Measurements from ENCODE around the gene ZBTB3. TPM values are rescaled to one million over a fixed set of nuclear protein-coding genes. Genes with fewer than 3 reads are reported as not detected.
A peak's percentile ranks its signal among the peaks of the same experiment; 100 is the strongest.
"Not testable (repeated sequence)": the region's sequence is repeated elsewhere in the genome, so short reads cannot be mapped to it uniquely, and the experiment has no call there.

Gene ZBTB3
- total RNA-seq, 1 experiment from 2014 or later, result 43.4 TPM

- Histone ChIP-seq H3K23me2 (ENCODE audit: insufficient read length, low read depth, low read length, poor library complexity, severe bottlenecking) (peaks cover 28% of the 10 kb centered on the region), H4K20me1 (ENCODE audit: control insufficient read depth, insufficient read depth, insufficient read length) (no peaks in the 10 kb centered on the region), H4K8ac (replicated peaks; ENCODE audit: insufficient read length, low read depth, low read length) (no peak overlapping the region), H3K23ac (ENCODE audit: insufficient read length, low read depth, low read length) (no peak overlapping the region), H4K5ac (ENCODE audit: insufficient read length, low read depth, low read length) (no peak overlapping the region), H3K9me3 (ENCODE audit: control insufficient read depth, low read depth, low read length) (no peaks in the 10 kb centered on the region), H3K27ac (ENCODE audit: insufficient read length, low read depth, low read length) (no peak overlapping the region), H4K91ac (ENCODE audit: insufficient read length, low read depth, low read length) (no peak overlapping the region), H3K14ac (ENCODE audit: insufficient read depth, low read length) (no peak overlapping the region), H3K4me1 (ENCODE audit: insufficient read depth, low read length) (peaks cover 2% of the 10 kb centered on the region; the same call in 1 of the 2 replicates), H2BK20ac (ENCODE audit: low read depth, low read length, poor library complexity, severe bottlenecking) (no peak overlapping the region), H3K79me2 (ENCODE audit: insufficient read depth, low read length) (no peaks in the 10 kb centered on the region; the same call in 1 of the 2 replicates), H2AK5ac (ENCODE audit: insufficient read length, low read length) (no peak overlapping the region), H3K79me1 (ENCODE audit: insufficient read depth, low read depth, low read length, poor library complexity, severe bottlenecking) (no peaks in the 10 kb centered on the region), H2AFZ (ENCODE audit: low read length) (no peak overlapping the region), H2BK120ac (ENCODE audit: low read depth, low read length, poor library complexity, severe bottlenecking) (no peak overlapping the region), H3K56ac (ENCODE audit: insufficient read length, low read depth, low read length) (no peak overlapping the region), H2BK12ac (ENCODE audit: insufficient read length, low read depth, low read length) (no peak overlapping the region), H3K27me3 (ENCODE audit: insufficient read depth, low read length) (no peaks in the 10 kb centered on the region), H2BK15ac (ENCODE audit: low read depth, low read length) (no peak overlapping the region), H3T11ph (ENCODE audit: low read length) (no peak overlapping the region), H3K9ac (ENCODE audit: extremely low read depth, insufficient read length, low read length) (peak overlapping the region; percentile 71), H3K4ac (ENCODE audit: low read depth, low read length) (no peak overlapping the region), H3K4me2 (ENCODE audit: insufficient read depth, insufficient read length, low read length) (peak overlapping the region; percentile 82), H3K18ac (ENCODE audit: insufficient read length, low read depth, low read length) (no peak overlapping the region), H2BK5ac (ENCODE audit: insufficient read length, low read length) (no peak overlapping the region)
- H3K27me3 Mint-ChIP-seq (ENCODE audit: low read depth), result no peaks in the 10 kb centered on the region
- H3K9me3 Mint-ChIP-seq, result no peaks in the 10 kb centered on the region; a peak in 1 of 5 replicates
- peak overlapping the region; percentile 79 to 91 for H3K4me3 Mint-ChIP-seq
- TF ChIP-seq CTCF (conservative IDR thresholded peaks at IDR 0.05), result 0 out of 3 replicates have a peak, but pooled peaks have one; percentile 11
- DNase-seq, result peak; percentile 41
- no CpG with 5 or more reads among the region's 7 CpGs for WGBS (ENCODE audit: extremely low coverage, insufficient read length, low lambda C conversion rate)
- peaks cover 35 to 39% of the 10 kb centered on the region in 2 experiments for H3K4me1 Mint-ChIP-seq
- H3K27ac Mint-ChIP-seq, result peak overlapping the region; percentile 92 to 97 (median 93); a peak in 5 of 7 replicates
- peaks cover 21 to 34% (median 23%) of the 10 kb centered on the region in 3 experiments for H3K36me3 Mint-ChIP-seq (ENCODE audit: insufficient read depth in 1 of 3, low read depth in 3 of 3)
These were observed 48.5 kb downstream of the ZBTB3 start for GRCh38 chr11:62705413-62705812.

- H4K20me1 ChIP-seq (ENCODE audit: control insufficient read depth, insufficient read depth, insufficient read length); H3K4me3 Mint-ChIP-seq; H4K5ac ChIP-seq (ENCODE audit: insufficient read length, low read depth, low read length); H2BK20ac ChIP-seq (ENCODE audit: low read depth, low read length, poor library complexity, severe bottlenecking); H4K8ac ChIP-seq (replicated peaks; ENCODE audit: insufficient read length, low read depth, low read length); H3K9me3 Mint-ChIP-seq; H2AK5ac ChIP-seq (ENCODE audit: insufficient read length, low read length); DNase-seq; H2BK12ac ChIP-seq (ENCODE audit: insufficient read length, low read depth, low read length); H3T11ph ChIP-seq (ENCODE audit: low read length); H4K91ac ChIP-seq (ENCODE audit: insufficient read length, low read depth, low read length); H3K4me1 ChIP-seq (ENCODE audit: insufficient read depth, low read length); H3K23ac ChIP-seq (ENCODE audit: insufficient read length, low read depth, low read length); H2BK15ac ChIP-seq (ENCODE audit: low read depth, low read length); H3K27me3 ChIP-seq (ENCODE audit: insufficient read depth, low read length); H3K79me1 ChIP-seq (ENCODE audit: insufficient read depth, low read depth, low read length, poor library complexity, severe bottlenecking); H3K9me3 ChIP-seq (ENCODE audit: control insufficient read depth, low read depth, low read length); H3K27ac Mint-ChIP-seq; H3K27ac ChIP-seq (ENCODE audit: insufficient read length, low read depth, low read length); H2BK120ac ChIP-seq (ENCODE audit: low read depth, low read length, poor library complexity, severe bottlenecking); H3K27me3 Mint-ChIP-seq (ENCODE audit: low read depth); H3K56ac ChIP-seq (ENCODE audit: insufficient read length, low read depth, low read length); H3K4me2 ChIP-seq (ENCODE audit: insufficient read depth, insufficient read length, low read length); H3K79me2 ChIP-seq (ENCODE audit: insufficient read depth, low read length); H3K14ac ChIP-seq (ENCODE audit: insufficient read depth, low read length); H2AFZ ChIP-seq (ENCODE audit: low read length); H2BK5ac ChIP-seq (ENCODE audit: insufficient read length, low read length); H3K18ac ChIP-seq (ENCODE audit: insufficient read length, low read depth, low read length); H3K4ac ChIP-seq (ENCODE audit: low read depth, low read length); H3K9ac ChIP-seq (ENCODE audit: extremely low read depth, insufficient read length, low read length): not testable (repeated sequence)
- WGBS (ENCODE audit: extremely low coverage, insufficient read length, low lambda C conversion rate), result no CpG with 5 or more reads among the region's 4 CpGs
- H3K4me1 Mint-ChIP-seq, result peaks cover 26 to 30% of the 10 kb centered on the region in 2 experiments
- H3K36me3 Mint-ChIP-seq (ENCODE audit: insufficient read depth in 1 of 3, low read depth in 3 of 3), result peaks cover 22 to 36% (median 23%) of the 10 kb centered on the region in 3 experiments
- H3K23me2 ChIP-seq (ENCODE audit: insufficient read length, low read depth, low read length, poor library complexity, severe bottlenecking), result peaks cover 14% of the 10 kb centered on the region
These were observed 50.0 kb downstream of the ZBTB3 start for GRCh38 chr11:62703921-62704320.
